ENCODE results near the gene PDHA2. TPM values are rescaled to one million over a fixed set of nuclear protein-coding genes. Genes with fewer than 3 reads are reported as not detected.

The PDHA2 gene
- total and polyA plus RNA-seq, 2 of the 8 experiments (the other 6 are each of a cell fraction or from before 2014, with no cell fraction given) = not detected

GRCh38 chr4:95857761-95858160 is 17.9 kb downstream of the PDHA2 start:
- Histone ChIP-seq H4K8ac (ENCODE audit: extremely low read depth, insufficient read depth, low read length) (no peak overlapping the region), H3K23me2 (ENCODE audit: low read depth, low read length) (no peaks in the 10 kb centered on the region), H4K5ac (ENCODE audit: insufficient read length, low read depth, low read length) (no peak overlapping the region), H3K9ac (replicated peaks in 1 of 4; ENCODE audit: extremely low read depth in 1 of 4, low read depth in 3 of 4, low read length in 3 of 4) (no peak overlapping the region), H3K4me2 (ENCODE audit: insufficient read depth in 1 of 2, low read depth in 2 of 2, low read length in 2 of 2) (no peak overlapping the region), H3K14ac (ENCODE audit: insufficient read length) (no peak overlapping the region), H2AK5ac (ENCODE audit: low read depth, low read length) (no peak overlapping the region), H3K23ac (ENCODE audit: insufficient read length) (no peak overlapping the region), H3K27ac (ENCODE audit: low read depth, low read length) (no peak overlapping the region), H2BK120ac (replicated peaks; ENCODE audit: low read depth, low read length) (no peak overlapping the region), H3K4ac (replicated peaks; ENCODE audit: insufficient read length, low read depth, low read length) (no peak overlapping the region), H2BK12ac (ENCODE audit: low read depth, low read length) (no peak overlapping the region), H3K4me1 (replicated peaks in 1 of 4; ENCODE audit: control insufficient read depth in 3 of 4, insufficient read depth in 4 of 4, low read length in 3 of 4) (no peaks in the 10 kb centered on the region), H4K91ac (replicated peaks; ENCODE audit: insufficient read length, low read length) (no peak overlapping the region), H3K56ac (replicated peaks; ENCODE audit: insufficient read length, low read depth, low read length) (no peak overlapping the region), H3K4me3 (ENCODE audit: extremely low read depth in 1 of 4, insufficient read depth in 2 of 4, low read depth in 3 of 4, low read length in 4 of 4) (no peak overlapping the region), H2BK5ac (ENCODE audit: low read depth, low read length) (no peak overlapping the region), H3K18ac (ENCODE audit: extremely low read depth, low read length) (no peak overlapping the region), H3K79me2 (ENCODE audit: control insufficient read depth in 1 of 2, insufficient read depth in 2 of 2, low read length in 2 of 2) (no peaks in the 10 kb centered on the region), H2BK15ac (ENCODE audit: low read length) (no peak overlapping the region), H4K20me1 (replicated peaks in 1 of 2; ENCODE audit: control insufficient read depth in 1 of 2, insufficient read depth in 2 of 2, low read length in 2 of 2) (no peaks in the 10 kb centered on the region), H3K36me3 (ENCODE audit: control insufficient read depth in 2 of 4, insufficient read depth in 4 of 4, low read length in 3 of 4) (no peaks in the 10 kb centered on the region), H2BK20ac (ENCODE audit: low read length) (no peak overlapping the region), H3K9me3 (ENCODE audit: insufficient read depth in 2 of 2, low read depth in 1 of 2, low read length in 1 of 2) (no peaks in the 10 kb centered on the region), H3K79me1 (ENCODE audit: low read depth, low read length) (no peaks in the 10 kb centered on the region), H3K27me3 (replicated peaks in 1 of 4; ENCODE audit: control insufficient read depth in 3 of 4, extremely low read depth in 1 of 4, insufficient read depth in 3 of 4, low read length in 3 of 4) (no peaks in the 10 kb centered on the region), H2AFZ (ENCODE audit: low read length) (no peak overlapping the region)
- WGBS, 2 experiments (ENCODE audit: extremely low coverage in 1 of 2, insufficient coverage in 1 of 2, insufficient read length in 1 of 2, insufficient replicate concordance in 2 of 2, low coverage in 1 of 2, low lambda C conversion rate in 2 of 2, missing lambda C conversion rate in 1 of 2) = 89% methylated on average over 1 of the region's 1 CpG; no CpG with 5 or more reads in 1 of the 2 experiments
- no peak for DNase-seq (ENCODE audit: low read depth in 1 of 2, low spot score in 2 of 2)
- POLR2A ChIA-PET (ENCODE audit: partially characterized antibody) = no interaction called here
- no peak for FAIRE-seq
- CTCF ChIA-PET (ENCODE audit: partially characterized antibody) = no interaction called here
- no peak for TF ChIP-seq RXRA (IDR thresholded peaks at IDR 0.05; ENCODE audit: insufficient read depth, low read depth, low read length)
- no peak for TF ChIP-seq SIX5 (IDR thresholded peaks at IDR 0.05; ENCODE audit: low read depth, low read length)
- no peak for TF ChIP-seq CTCF (IDR thresholded peaks at IDR 0.05; ENCODE audit: control extremely low read depth in 1 of 3, insufficient read depth in 1 of 3, low read depth in 1 of 3, low read length in 3 of 3)
- no peak for TF ChIP-seq SP1 (IDR thresholded peaks at IDR 0.05; ENCODE audit: low read depth, low read length)
- TF ChIP-seq SAP30 (IDR thresholded peaks at IDR 0.05; ENCODE audit: insufficient read depth, insufficient replicate concordance, low read length) = no peak
- no peak for TF ChIP-seq FOSL1 (IDR thresholded peaks at IDR 0.05; ENCODE audit: insufficient read depth, low read depth, low read length)
